Stimulated activated CD4-positive, alpha-beta T cell treated with anti-CD3 and anti-CD28 coated beads, TNF-alpha, amount 100 ng/mL, for 48 hours (primary cell): ENCODE data around the gene GRAMD4.
"Not testable (repeated sequence)": the region's sequence is repeated elsewhere in the genome, so short reads cannot be mapped to it uniquely, and the experiment has no call there.

Experiments used
- DNase-seq, 3 donors: peaks; one replicate each; pipeline ENCODE4 v3.0.0-alpha.2; 2020; ENCODE audit warnings: low read depth in 3 of 3

The GRAMD4 gene

DNA sequence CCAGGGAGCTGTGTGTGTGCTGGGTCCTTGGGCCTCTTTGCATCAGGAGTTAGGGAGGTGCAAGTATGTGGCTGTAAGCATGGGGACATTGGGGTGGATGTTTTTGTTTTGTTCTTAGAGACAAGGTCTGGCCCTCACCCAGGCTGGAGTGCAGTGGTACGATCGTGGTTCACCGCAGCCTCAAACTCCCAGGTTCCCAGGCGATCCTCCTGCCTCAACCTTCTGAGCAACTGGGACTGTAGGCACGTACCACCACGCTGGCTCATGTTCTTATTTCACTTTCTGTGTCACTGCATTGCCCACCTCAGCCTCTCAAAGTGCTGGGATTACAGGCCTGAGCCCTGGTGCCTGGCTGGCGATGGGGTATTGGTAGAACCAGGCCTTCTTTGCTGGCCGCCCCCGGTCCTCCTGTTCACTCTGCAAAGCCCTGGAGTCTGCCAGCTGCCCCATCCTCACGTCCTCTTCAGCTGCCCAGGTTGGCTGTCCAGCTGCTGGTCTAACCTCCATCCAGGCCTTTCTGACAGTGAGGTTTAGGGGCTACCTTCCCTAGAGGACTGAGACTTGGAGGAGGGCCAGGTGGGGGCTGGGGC is 851 bp upstream of the GRAMD4 start:
- no peak for DNase-seq

DNA sequence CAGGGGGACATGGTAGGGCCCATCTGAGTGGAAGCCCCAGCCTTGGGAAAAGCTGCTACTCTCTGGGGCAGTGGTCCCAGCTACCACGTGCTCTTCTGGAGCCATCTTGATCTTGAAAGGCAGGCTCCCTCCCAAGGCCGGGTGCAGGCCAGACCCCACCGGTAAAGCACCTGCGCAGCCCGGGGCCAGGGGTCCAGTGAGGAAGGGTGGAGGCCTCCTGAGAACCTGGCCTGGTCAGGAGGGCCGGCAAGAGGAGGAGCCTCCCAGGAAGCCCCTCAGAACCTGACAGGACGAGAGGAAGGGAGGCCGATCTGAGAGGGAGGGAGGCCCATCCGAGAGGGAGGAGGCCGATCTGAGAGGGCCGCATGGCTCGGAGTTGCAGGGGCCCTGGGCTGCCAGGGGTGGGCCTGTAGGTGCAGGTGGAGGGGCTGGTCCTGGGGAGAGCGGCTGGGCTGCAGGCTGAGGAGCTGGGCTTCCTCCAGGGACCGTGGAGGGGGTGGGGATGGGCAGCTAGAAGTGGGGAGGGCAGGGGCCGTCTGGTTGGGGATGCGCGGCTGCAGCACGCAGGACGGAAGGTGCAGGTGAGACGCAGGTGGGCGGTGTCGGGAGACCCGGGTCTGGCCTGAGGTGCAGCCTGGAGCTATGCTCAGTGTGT is 529 bp downstream of the GRAMD4 start:
- no peak for DNase-seq

DNA sequence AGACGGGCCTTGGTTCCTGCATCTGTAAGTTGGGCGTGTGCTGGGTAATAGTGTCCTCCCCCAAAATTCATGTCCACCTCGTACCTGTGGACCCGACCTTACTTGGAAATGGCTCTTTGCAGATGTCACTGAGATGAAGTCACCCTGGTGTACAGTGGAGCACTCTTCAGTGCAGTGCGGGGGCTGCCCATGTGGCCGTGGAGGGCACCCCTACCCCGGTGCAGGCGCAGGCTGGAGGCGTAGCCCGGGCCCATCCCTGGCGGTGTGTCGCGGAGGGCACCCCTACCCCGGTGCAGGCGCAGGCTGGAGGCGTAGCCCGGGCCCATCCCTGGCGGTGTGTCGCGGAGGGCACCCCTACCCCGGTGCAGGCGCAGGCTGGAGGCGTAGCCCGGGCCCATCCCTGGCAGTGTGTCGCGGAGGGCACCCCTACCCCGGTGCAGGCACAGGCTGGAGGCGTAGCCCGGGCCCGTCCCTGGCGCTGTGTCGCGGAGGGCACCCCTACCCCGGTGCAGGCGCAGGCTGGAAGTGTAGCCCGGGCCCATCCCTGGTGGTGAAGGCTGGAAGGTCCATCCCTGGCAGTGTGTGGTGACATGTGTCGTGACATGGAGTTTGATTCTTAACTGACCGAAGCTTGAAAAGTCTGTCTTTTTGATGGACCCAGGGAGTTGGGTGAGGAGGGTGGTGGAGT is 1.2 kb downstream of the GRAMD4 start:
- DNase-seq: not testable (repeated sequence)

DNA sequence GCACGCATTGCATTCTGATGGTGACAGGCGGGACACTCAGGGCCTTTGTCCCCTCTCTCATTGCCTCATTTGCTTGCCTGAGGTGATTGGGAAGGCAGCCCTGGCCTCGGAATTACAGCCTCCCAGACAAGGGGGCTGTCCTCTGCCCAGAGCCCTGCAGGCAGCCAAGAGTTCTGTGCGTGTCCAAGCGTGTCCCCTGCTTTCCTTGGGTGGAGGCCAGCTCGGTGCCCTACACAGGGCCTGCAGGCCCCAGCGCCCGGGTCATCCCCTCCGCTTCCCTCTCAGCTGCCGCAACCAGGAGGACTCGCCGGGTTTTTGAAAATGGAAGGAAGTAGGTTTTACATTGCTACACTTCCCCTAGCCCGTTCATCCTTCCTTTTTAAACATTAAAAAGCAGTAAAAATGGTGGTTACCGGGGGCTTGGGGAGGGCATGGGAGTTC is 1.9 kb downstream of the GRAMD4 start:
- no peak for DNase-seq

DNA sequence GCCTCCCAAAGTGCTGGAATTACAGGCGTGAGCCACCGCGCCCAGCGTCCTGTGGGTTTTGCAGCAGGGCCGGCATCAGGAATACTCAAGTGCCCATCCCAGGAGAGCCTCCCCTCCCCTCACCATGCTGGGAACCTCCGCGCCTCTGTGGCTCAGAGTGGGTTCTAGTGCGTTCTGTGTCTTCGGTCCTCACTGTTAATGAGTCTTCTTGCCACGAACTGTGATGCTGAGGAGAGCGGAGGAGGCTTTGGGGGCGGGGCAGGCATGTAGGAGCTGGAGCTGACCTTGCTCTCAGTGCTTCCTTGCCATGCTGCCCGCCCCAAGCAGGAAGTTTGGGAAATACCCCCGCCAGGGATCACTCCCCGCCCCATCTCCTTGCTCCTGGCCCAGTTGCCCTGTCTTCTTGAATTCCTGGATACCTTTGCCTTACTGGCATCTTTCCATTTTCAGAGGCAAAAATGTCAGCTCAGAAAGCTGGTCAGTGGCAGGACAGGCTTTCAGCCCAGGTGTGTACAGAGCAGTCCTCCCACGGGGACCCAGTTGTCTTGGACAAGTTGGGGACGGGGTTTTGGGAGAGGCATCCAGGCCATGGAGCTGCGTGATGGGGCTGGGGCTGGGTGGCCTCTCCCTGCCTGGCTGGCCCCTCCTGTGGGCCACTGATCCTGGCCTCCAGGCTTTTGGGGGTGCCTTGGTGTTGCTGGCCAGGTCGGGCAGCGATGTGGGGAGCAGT is 5.1 kb downstream of the GRAMD4 start:
- DNase-seq: no peak

DNA sequence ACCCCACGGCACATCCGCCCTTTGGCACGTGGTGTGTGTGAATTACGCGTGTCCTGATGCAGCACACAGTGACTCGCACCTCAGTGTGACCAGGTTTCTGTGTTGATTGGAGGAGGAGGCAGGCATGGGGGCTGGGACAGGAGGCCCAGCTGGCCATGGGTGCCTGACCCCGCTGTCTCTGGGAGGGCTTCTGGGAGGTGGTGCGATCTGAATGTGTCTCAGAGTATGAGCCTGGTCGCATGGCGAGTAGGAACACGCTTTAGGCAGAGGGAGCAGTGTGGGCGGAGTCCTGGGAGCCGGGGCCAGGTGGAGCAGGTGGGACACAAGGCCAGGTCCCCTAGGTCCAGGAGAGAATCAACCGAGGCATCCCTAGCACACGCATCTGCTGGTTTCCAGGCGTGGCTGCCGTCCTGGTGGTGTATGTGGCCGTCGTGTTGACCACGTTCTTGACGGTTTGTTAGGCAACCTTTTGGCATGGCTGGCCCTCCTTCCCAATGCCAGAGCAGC is 5.7 kb downstream of the GRAMD4 start:
- DNase-seq: no peak

DNA sequence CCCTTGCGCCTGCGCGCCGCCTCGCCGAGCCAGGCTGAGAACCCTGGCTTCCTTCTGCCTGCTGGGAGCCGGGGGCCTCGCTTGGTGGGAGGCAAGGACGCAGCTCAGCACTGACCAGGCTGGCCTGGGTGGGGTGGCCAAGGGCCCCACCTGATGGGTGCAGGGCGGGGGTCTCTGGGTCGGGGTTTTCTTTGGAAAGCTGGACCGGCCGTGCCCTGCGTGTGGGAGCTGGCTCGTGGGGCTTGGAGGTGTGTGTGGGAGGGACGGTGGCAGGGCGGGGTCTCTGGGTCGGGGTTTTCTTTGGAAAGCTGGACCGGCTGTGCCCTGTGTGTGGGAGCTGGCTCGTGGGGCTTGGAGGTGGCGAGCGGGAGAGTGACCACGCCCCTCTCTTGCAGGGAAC is 6.2 kb downstream of the GRAMD4 start:
- no peak for DNase-seq

DNA sequence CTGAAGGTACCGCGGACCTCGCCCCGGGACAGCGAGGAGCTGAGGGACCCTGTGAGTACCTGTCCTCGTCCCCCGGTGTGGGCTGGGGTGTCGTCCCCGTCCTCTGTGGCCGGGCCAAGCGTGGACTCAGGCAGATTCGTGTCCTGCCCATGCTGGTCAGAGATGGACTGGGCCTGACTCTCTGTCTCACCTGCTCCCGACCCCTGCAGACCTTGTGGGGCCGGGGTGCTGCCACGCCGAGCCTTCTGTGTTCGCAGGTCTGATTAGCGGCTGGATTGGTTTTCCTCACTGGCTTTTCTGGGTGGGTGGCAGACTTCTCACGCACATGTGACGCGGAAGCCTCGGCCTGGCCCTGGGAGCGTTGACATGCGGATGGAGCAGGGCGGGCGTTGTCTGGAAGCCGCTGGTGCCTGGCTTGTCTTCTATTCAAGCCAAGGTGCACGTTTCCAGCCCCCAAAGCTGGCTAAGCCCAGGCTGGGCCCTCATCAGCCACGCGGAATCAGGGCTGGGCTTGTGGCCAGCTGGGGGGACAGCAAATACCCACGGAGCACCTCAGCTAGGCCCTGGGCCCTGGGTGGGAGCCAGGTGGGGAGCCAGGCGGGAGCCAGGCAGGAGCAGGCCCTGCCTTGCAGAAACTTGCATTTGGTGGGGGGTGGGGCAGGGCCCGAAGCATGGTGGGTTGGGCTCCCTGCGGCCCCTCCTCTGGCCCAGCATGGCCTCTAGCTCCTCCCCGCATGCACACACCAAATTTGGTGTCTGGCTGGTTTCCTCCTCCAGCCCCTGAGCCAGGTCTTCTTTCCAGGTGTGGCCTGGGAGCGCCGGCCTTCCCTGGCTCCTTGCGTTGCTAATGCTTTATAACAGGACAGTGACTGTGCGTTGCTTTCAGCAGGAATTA is 7.0 kb downstream of the GRAMD4 start:
- DNase-seq: no peak

DNA sequence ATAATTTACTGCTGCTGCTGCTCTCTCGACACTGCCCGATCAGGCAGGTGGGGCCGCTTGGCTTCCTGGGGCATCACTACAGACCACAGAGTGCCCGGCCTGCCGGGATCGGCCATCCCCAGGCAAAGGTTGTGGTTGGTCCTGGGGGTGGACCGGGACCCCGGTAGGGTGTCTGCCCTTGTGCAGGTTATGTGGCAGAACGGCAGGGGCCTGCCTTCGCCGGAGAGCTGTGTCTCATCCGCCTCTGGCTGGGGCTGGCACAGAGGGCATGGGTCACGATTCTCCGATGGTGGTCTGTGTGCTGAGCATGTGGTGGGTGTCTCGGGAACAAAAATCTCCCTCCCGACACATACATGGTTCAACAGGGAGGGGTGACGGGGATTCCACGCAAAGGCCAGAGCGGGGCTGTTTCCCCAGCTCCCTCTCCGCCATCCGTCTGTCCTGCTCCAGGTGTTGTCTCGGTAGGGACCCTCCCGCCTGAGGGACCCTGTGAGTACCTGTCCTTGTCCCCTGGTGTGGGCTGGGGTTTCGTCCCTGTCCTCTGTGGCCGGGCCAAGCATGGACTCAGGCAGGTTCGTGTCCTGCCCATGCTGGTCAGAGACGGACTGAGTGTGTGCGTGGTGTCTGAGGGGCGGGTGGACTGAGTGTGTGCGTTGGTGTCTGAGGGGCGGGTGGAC is 7.8 kb downstream of the GRAMD4 start:
- DNase-seq: no peak

DNA sequence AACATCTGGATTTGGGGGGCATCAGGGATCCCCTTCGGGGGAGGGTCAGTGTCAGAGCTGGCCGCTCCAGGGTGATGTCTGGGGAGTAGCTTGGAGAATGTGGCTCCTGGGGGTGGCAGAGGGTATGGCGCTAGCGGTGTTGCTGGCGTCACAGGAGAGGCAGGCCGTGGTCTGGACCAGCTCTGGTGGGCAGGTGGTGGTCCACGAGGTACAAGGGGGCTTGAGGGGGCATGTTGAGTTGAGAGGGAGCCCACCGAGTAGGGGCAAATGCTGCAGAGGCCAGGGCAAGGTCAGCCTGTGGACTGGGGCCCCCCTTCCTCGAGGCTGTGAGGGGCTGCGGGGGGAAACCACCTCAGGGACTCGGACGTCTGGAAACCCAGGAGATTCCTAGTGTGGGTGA is 8.6 kb downstream of the GRAMD4 start:
- no peak for DNase-seq

DNA sequence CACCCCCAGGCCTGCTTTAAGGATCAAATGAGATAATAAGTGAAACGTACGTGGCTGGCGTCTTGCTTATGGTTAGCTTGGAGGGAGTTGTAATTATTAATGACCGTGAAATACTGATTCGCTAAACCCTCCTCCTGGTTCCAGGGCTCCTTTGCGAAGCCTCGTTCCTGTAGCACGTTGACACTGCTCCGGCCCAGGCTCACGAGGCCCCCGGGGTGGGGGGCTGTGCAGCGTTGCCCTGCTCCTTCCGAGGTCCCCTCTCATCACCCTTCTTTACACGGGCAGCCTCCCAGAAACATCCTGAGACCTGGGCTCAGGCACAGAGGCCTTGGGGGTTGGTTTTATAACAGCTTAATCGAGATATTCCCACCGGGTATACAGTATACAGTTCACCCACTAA is 9.1 kb downstream of the GRAMD4 start:
- DNase-seq: no peak

DNA sequence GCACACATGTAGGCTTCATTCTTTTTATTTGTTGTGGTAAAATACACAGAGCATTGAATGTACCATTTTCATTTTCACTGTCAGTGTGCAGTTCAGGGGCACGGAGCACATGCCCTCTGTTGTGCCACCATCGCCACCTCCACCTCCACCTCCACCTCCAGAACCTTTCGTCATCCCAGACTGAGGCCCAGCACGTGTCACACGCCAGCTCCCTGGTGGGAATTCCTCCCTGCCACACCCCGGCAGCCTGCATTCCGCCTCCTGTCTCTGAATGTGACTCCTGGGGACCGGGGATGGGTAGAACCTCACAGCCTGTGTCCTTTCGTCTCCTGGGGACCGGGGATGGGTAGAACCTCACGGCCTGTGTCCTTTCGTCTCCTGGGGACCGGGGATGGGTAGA is 10.9 kb downstream of the GRAMD4 start:
- no peak for DNase-seq

DNA sequence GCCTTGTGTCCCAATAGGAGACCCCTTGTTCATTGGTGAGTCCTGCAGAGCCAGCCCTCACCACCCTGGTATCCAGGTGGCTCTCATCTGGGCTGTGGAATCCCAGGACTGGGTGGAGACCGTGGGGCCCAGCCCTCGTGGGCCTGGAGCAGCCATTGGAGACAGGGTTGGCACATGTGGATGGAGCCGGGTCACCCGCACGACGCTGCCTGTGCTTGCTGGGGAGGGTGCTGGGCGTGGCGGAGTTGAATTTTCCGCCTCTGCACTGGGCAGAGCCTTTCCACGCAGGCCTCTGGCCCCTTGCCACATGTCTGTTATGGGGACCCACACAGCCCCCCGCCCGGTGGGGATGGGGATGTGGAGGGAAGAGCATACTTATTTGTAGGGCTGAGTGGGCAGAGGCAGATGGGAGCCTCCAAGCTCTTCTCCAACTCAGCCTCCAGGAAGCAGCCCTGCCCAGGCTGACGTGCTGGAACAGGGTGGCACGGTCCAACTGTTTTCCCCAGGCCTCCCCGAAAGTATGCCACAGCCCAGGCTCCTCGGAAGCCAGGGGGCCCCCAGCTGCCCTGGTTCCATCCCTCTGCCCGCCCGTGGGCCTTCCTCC is 12.6 kb downstream of the GRAMD4 start:
- DNase-seq: no peak

DNA sequence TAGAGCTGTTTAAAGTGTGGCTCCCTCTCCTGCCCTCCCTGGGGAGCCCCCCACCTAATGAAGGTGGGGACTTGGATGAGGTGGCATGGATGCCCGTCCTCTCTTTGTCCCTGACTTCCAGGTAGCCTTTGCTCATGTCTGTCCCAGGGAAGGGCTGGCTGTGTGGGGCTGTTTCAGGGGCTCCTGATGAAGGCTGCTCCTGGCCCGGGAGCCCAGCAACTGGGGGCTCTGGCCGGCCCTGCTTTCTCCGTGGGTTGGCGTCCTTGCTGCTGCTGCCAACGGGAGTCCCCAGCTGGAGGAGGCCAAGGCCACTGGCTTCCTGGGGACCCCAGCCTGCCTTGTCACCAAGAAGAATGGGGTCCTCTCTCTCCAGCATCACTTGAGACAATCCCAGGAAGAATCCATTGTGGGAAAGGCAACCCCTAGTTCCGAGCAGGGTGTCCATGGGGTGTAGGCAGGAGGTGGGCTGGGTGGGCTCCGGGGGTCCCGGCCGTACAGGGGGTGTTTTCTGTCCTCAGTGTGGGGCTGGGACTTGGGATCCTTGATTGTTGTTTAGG is 13.2 kb downstream of the GRAMD4 start:
- DNase-seq: no peak

DNA sequence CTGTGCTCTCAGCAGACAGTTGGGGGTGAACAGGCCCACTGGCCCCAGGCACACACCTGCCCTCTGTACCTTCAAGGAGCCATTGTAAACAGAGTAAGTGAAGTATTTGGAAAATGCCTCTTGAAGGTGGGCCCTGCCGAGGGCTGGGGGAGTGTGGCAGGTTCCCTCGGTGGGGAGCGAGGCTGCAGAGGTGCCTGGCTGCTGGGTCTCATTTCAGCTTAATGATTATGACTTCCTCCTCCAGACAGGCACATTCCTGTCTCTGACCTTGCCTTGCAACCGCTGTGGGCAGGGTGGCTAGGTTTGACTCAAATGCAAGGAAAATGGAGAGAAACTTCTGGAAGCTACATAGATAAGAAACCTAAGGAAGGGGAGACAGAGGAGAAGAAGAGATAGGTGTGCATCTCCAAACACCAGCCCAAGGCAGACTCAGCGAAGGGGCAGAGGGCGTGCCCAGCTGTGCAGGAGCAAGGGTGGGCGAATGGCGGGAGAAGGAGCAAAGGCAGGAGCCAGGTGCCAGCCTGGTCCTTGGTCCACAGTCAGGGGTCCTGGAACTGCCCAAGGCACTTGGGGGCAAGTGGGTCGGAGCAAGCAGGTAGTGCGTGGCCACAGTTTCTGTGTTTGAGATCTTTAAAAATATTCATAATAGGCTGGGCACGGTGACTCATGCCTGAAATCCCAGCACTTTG is 14.0 kb downstream of the GRAMD4 start:
- no peak for DNase-seq

DNA sequence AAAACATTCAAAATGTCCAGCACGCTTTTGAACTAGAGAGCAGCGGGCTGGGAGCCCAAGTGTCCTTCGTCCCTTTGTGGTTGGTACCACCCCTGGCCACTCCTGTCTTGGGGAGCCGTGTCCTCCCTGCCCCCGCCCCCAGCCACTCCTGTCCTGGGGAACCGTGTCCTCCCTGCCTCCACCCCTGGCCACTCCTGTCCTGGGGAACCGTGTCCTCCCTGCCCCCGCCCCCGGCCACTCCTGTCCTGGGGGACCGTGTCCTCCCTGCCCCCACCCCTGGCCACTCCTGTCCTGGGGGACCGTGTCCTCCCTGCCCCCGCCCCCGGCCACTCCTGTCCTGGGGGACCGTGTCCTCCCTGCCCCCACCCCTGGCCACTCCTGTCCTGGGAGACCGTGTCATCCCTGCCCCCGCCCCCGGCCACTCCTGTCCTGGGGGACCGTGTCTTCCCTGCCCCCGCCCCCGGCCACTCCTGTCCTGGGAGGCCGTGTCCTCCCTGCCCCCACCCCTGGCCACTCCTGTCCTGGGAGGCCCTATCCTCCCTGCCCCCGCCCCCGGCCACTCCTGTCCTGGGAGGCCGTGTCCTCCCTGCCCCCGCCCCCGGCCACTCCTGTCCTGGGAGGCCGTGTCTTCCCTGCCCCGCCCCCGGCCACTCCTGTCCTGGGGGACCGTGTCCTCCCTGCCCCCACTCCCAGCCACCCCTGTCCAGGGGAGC is 14.9 kb downstream of the GRAMD4 start:
- not testable (repeated sequence) for DNase-seq

DNA sequence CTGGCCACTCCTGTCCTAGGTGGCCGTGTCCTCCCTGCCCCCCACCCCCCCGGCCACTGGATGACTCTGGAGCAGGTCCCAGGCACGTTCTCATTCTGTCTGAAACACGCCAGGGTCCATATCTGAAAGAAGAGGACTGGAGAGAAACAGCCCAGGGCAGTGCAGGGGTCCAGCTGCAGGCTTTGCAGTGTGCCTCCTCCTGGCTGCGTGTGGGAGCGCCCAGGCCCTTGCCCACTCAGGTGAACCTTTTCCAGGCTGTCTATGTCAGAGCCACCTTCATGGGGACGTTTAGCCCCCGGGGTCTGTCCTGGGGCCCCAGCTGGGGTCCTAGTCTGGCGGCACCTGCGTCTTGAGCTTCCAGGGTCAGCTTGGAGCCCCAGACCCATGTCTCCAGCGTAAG is 15.6 kb downstream of the GRAMD4 start:
- no peak for DNase-seq

DNA sequence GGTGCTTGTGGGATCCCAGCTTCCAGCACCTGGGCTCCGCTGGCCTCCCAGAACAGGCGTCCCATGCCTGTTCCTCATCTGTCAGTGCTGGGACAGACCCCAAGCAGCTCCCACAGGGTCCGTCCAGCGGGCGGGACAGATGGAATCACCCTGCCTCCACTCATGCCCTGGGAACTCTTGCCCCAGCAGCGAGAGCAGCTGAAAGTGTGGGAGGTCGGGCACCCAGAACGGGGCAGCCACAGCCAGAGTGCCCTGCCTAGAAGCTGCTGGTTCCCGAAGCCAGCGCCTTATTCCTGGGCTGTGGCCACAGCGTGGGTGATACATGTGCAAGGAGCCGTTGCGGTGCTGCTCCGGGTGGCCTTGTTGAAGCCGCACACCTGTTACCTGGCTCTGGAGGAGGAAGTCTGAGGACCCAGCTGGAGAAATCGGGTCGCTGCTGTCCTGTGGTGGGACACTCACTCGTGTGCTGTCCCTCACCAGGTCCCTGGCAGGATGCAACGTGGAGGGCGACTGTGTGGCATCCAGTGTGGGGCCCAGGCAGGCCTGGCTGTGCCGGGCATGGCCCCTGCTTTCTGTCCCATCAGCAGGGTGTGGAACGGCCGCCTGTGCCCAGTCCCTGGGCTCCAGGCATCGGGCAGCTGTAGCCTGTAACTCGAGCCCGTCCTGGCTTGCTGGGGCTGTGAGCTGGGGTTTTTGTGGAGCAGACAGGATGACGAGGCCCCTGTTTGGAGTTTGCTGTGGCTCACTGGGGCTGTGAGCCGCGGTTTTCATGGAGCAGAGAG is 16.2 kb downstream of the GRAMD4 start:
- no peak for DNase-seq
